Testis (tissue), 2 donors: ENCODE results near the gene CDH5.

Experiments used
- POLR2A ChIP-seq: fragments of 450-650 bp; IDR thresholded peaks from one replicate; pipeline ENCODE4 v1.6.1; 2017; ENCODE audit warnings: antibody characterized with exemption, mild to moderate bottlenecking, moderate library complexity
- TF ChIP-seq, protein P1 (sequence below), 3 experiments: fragments of 450-650 bp in 2 of 3; fragments of 200-600 bp in 1 of 3; sonication (generic) in 1 of 3; IDR thresholded peaks; one replicate each; pipeline ENCODE4 v1.5.1; 2016 to 2019; ENCODE audit warnings: antibody characterized with exemption in 3 of 3, mild to moderate bottlenecking in 2 of 3, moderate library complexity in 1 of 3

DNA sequence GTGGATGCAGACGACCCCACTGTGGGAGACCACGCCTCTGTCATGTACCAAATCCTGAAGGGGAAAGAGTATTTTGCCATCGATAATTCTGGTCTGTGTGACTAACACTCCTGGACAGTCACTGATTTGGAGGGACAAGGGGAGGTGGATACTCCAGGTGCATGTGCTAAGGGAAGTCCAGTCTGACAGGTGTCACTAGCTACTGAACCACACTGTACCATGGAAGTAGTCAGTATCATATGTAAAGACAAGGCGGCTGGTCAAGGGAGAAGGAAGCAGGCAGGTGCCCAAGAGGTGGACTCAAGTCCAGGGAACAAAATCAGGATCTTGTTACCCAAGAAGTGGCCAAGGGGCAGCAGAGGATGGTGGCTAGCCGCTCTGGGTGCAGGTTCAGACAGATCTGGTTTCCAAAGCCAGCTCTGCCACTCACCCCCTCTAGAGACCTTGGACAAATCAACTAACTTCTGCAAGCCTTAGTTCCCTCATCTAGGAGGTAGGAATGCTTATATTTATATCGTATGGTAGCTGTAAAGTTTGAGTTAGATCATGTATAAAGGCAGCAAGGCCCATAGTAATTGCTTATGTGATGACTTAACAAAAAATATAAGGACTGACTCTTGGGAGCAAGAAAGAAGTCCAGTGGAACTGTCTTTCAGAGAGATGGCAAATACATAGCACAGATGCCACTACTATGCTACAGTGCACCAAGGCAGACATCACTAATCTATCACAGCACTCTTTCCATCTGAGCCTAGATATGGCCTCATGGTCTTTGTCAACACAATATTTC lies 22.1 kb downstream of the CDH5 start:
- TF ChIP-seq, protein P1, sequence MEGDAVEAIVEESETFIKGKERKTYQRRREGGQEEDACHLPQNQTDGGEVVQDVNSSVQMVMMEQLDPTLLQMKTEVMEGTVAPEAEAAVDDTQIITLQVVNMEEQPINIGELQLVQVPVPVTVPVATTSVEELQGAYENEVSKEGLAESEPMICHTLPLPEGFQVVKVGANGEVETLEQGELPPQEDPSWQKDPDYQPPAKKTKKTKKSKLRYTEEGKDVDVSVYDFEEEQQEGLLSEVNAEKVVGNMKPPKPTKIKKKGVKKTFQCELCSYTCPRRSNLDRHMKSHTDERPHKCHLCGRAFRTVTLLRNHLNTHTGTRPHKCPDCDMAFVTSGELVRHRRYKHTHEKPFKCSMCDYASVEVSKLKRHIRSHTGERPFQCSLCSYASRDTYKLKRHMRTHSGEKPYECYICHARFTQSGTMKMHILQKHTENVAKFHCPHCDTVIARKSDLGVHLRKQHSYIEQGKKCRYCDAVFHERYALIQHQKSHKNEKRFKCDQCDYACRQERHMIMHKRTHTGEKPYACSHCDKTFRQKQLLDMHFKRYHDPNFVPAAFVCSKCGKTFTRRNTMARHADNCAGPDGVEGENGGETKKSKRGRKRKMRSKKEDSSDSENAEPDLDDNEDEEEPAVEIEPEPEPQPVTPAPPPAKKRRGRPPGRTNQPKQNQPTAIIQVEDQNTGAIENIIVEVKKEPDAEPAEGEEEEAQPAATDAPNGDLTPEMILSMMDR (IDR thresholded peaks at IDR 0.05): no peak
- no peak for TF ChIP-seq POLR2A
